Activated naive CD4-positive, alpha-beta T cell treated with anti-CD3 and anti-CD28 coated beads, Interleukin-2, amount 10 ng/mL, durations not matched to agents 7 days and 5 days (primary cell): Measurements from ENCODE around the gene NDUFA8.

Experiments used
- CTCF ChIA-PET: fragments of 350-600 bp; sonication (Branson Sonifier 250); formaldehyde crosslinking; loops from one replicate; lab custom pipeline; 2021; ENCODE audit warnings: antibody characterized with exemption; lab: Charles Lee
- DNase-seq: peaks from one replicate; pipeline ENCODE4 v3.0.0-alpha.2; 2020
- H3K27ac Mint-ChIP-seq: one replicate; pipeline ENCODE4 v1.8.0; 2021; ENCODE audit warnings: mild to moderate bottlenecking, moderate library complexity, mixed read lengths
- H3K27me3 Mint-ChIP-seq: one replicate; pipeline ENCODE4 v1.8.0; 2021; ENCODE audit warnings: mild to moderate bottlenecking, mixed read lengths
- H3K36me3 Mint-ChIP-seq: one replicate; pipeline ENCODE4 v1.8.0; 2021; ENCODE audit warnings: mixed read lengths
- H3K4me1 Mint-ChIP-seq: one replicate; pipeline ENCODE4 v1.8.0; 2021; ENCODE audit warnings: mixed read lengths
- H3K4me3 Mint-ChIP-seq: one replicate; pipeline ENCODE4 v1.8.0; 2021; ENCODE audit warnings: mild to moderate bottlenecking, moderate library complexity, mixed read lengths
- H3K9me3 Mint-ChIP-seq: one replicate; pipeline ENCODE4 v1.8.0; 2021; ENCODE audit warnings: mixed read lengths

The NDUFA8 gene

DNA sequence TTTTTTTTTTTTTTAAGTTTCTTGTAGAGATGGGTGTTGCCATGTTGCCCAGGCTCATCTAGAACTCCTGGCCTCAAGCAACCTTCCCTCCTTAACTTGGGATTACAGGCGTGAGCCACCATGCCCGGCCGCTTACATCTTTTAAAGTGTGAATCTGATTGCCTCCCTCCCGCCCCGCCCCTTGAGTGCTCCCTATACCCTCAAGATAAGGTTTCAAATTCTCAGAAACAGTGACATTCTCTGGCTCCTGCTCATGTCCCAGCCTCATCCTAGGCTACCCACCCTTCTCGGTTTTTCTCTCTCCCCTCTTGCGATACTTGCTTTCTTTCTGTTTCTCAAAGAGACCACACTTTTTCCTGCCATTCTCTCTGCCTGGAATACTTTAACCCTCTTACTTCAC, 12.6 kb upstream of the NDUFA8 start:
- CTCF ChIA-PET = no interaction called here
- Mint-ChIP-seq H3K4me1 (no peaks in the 10 kb centered on the region), H3K4me3 (no peak overlapping the region), H3K27ac (no peak overlapping the region), H3K9me3 (no peaks in the 10 kb centered on the region), H3K27me3 (peaks cover 56% of the 10 kb centered on the region), H3K36me3 (no peaks in the 10 kb centered on the region)
- DNase-seq = no peak

GRCh38 chr9:122168356-122168755, 8.8 kb upstream of the NDUFA8 start:
- CTCF ChIA-PET = no interaction called here
- no peak overlapping the region for H3K4me3 Mint-ChIP-seq
- no peak overlapping the region for H3K27ac Mint-ChIP-seq
- H3K27me3 Mint-ChIP-seq = peaks cover 62% of the 10 kb centered on the region
- H3K4me1 Mint-ChIP-seq = no peaks in the 10 kb centered on the region
- H3K9me3 Mint-ChIP-seq = no peaks in the 10 kb centered on the region
- H3K36me3 Mint-ChIP-seq = no peaks in the 10 kb centered on the region
- no peak for DNase-seq

- Mint-ChIP-seq H3K27ac (no peak overlapping the region), H3K9me3 (peaks cover 5% of the 10 kb centered on the region), H3K4me3 (no peak overlapping the region), H3K36me3 (peaks cover 2% of the 10 kb centered on the region), H3K27me3 (peaks cover 48% of the 10 kb centered on the region), H3K4me1 (peaks cover 7% of the 10 kb centered on the region)
- DNase-seq = no peak
- CTCF ChIA-PET = no interaction called here
Measured at GRCh38 chr9:122164286-122164685, 4.7 kb upstream of the NDUFA8 start.

DNA sequence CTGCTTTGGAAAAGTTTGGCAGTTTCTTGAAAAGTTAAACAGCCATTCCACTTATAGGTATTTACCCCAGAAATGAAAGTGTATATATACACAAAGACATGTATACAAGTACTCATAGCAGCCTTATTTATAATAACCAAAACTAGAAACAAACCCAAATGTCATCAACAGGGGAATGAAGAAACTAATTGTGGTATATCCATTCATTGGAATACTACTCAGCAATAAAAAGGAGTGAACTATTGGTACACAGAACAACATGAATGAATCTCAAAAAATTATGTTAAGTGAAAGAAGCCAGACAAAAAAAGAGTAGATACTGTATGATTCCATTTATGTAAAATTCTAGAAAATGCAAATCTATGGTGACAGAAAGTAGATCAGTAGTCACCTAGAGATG, 2.8 kb upstream of the NDUFA8 start:
- H3K27me3 Mint-ChIP-seq = peaks cover 40% of the 10 kb centered on the region
- peaks cover 6% of the 10 kb centered on the region for H3K36me3 Mint-ChIP-seq
- H3K4me3 Mint-ChIP-seq = no peak overlapping the region
- H3K4me1 Mint-ChIP-seq = peaks cover 18% of the 10 kb centered on the region
- DNase-seq = no peak
- peaks cover 5% of the 10 kb centered on the region for H3K9me3 Mint-ChIP-seq
- H3K27ac Mint-ChIP-seq = no peak overlapping the region
- CTCF ChIA-PET = no interaction called here

- H3K9me3 Mint-ChIP-seq = peaks cover 5% of the 10 kb centered on the region
- peaks cover 6% of the 10 kb centered on the region for H3K36me3 Mint-ChIP-seq
- peaks cover 25% of the 10 kb centered on the region for H3K4me1 Mint-ChIP-seq
- CTCF ChIA-PET = interaction anchor here (0.9 to 1.7 kb wide), 2 partner anchors 14 to 34 kb away, joined by 4 to 7 read pairs; no protein-coding TSS in a partner anchor
- peak overlapping the region; percentile 95 for H3K4me3 Mint-ChIP-seq
- no peak for DNase-seq
- H3K27me3 Mint-ChIP-seq = peaks cover 23% of the 10 kb centered on the region
- peak overlapping the region; percentile 89 for H3K27ac Mint-ChIP-seq
Measured at GRCh38 chr9:122159925-122160246, 307 bp upstream of the NDUFA8 start.

- Mint-ChIP-seq H3K27ac (no peak overlapping the region), H3K27me3 (peaks cover 16% of the 10 kb centered on the region), H3K4me1 (peaks cover 25% of the 10 kb centered on the region), H3K9me3 (peaks cover 5% of the 10 kb centered on the region), H3K36me3 (peaks cover 6% of the 10 kb centered on the region), H3K4me3 (peak overlapping the region; percentile 33)
- CTCF ChIA-PET = interaction anchor here (0.6 to 1.7 kb wide), 5 partner anchors 12 to 1521 kb away, joined by 3 to 7 read pairs (median 3); no protein-coding TSS in a partner anchor
- peak; percentile 54 for DNase-seq
Measured at GRCh38 chr9:122158202-122158601, 1.4 kb downstream of the NDUFA8 start.

GRCh38 chr9:122155796-122156195, 3.8 kb downstream of the NDUFA8 start:
- Mint-ChIP-seq H3K9me3 (no peaks in the 10 kb centered on the region), H3K4me3 (no peak overlapping the region), H3K4me1 (peaks cover 25% of the 10 kb centered on the region), H3K27me3 (peaks cover 9% of the 10 kb centered on the region), H3K36me3 (peaks cover 11% of the 10 kb centered on the region), H3K27ac (no peak overlapping the region)
- CTCF ChIA-PET = interaction anchor here (1.6 kb wide), 1 partner anchor 56 kb away, joined by 4 read pairs; no protein-coding TSS in a partner anchor
- no peak for DNase-seq

GRCh38 chr9:122151267-122151828, 8.2 kb downstream of the NDUFA8 start:
- CTCF ChIA-PET = interaction anchor here (0.8 to 1.4 kb wide), 4 partner anchors 26 to 199 kb away, joined by 3 to 4 read pairs (median 4); no protein-coding TSS in a partner anchor
- H3K4me1 Mint-ChIP-seq = no peaks in the 10 kb centered on the region
- no peak for DNase-seq
- no peak overlapping the region for H3K27ac Mint-ChIP-seq
- H3K27me3 Mint-ChIP-seq = no peaks in the 10 kb centered on the region
- H3K4me3 Mint-ChIP-seq = no peak overlapping the region
- no peaks in the 10 kb centered on the region for H3K9me3 Mint-ChIP-seq
- H3K36me3 Mint-ChIP-seq = peaks cover 14% of the 10 kb centered on the region

DNA sequence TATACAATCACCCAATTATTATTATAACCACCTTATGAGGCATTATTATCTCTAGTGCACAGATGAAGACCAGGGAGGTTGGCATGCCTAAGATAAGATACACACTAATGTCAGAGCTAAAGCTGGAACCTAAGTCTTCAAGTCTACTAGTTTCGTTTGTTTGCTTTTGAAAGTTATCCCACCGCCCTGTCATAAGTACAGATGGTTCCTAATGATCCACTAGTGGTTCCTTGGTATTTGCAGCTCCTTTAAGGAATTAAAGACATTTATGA, 14.1 kb downstream of the NDUFA8 start:
- no peaks in the 10 kb centered on the region for H3K9me3 Mint-ChIP-seq
- no peaks in the 10 kb centered on the region for H3K4me1 Mint-ChIP-seq
- H3K36me3 Mint-ChIP-seq = peaks cover 26% of the 10 kb centered on the region
- H3K27me3 Mint-ChIP-seq = no peaks in the 10 kb centered on the region
- no peak for DNase-seq
- H3K27ac Mint-ChIP-seq = no peak overlapping the region
- H3K4me3 Mint-ChIP-seq = no peak overlapping the region
- CTCF ChIA-PET = interaction anchor here (1.2 to 2.5 kb wide), 4 partner anchors 10 to 203 kb away, joined by 3 to 16 read pairs (median 5); partner anchors contain the start of genes MORN5 and NDUFA8

DNA sequence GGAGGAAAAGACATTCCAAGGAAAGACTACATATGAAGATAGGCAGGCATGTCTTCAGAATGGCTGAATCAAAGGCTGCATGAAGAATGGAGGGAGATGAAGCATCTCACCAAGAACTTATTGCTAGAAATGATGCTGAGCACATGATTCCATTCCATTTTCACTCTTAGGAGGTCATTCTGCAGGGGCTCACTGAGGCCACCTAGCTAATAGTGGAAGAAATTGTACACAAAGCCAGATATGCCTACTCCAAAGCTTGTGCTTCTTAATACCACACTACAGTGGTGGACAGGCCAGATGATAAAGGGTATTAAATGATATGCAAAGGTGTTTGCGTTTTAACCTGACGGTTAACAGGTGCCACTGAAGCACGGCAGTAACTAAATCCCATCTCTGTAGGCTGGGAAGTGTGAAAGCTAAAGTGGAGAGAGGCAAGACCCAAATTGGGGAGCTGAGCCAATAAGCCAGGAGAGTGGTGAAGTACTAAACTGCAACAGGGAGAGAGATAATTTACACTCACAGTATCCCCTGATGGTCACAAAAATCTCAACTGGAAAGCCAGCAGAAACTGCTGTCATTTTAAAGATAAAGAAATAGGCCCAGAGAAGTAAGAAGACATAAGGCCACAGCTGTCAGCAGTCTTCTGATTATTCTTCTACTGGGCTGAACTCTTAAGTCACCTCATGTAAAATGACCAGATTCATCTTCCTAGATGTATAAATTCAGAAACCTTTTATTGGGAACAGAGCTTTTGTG, 14.6 kb downstream of the NDUFA8 start:
- CTCF ChIA-PET = interaction anchor here (1.2 to 2.5 kb wide), 5 partner anchors 9 to 206 kb away, joined by 3 to 16 read pairs (median 5); partner anchors contain the start of genes MORN5 and NDUFA8
- H3K36me3 Mint-ChIP-seq = peaks cover 26% of the 10 kb centered on the region
- no peak overlapping the region for H3K27ac Mint-ChIP-seq
- H3K9me3 Mint-ChIP-seq = no peaks in the 10 kb centered on the region
- H3K27me3 Mint-ChIP-seq = no peaks in the 10 kb centered on the region
- no peak for DNase-seq
- no peak overlapping the region for H3K4me3 Mint-ChIP-seq
- no peaks in the 10 kb centered on the region for H3K4me1 Mint-ChIP-seq

DNA sequence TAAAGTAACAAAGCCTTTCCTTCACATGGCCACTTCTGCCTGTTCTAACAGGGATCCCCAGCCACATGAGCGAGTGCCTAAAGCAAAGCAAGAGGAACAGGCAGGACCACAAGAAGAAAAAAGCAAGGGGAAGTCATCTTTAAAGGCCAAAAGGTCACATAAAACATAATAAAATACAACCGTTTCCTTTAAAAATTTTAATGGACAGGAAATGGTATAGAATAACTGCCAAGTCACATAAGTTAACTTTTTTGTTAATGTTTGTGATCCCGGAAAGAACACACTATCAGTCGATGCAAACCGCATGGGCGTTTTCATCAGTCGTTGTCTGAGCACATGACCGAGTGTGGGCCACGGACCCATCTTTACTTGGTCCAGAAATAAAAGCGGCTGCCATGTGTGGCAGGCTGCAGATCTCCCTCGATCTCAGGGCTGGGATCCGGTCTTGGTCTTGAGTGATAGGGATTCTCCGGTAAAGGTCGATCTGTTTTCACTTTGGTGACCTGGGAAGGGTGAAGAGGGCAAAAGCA, 15.6 kb downstream of the NDUFA8 start:
- H3K4me3 Mint-ChIP-seq = no peak overlapping the region
- no peaks in the 10 kb centered on the region for H3K4me1 Mint-ChIP-seq
- no peaks in the 10 kb centered on the region for H3K27me3 Mint-ChIP-seq
- DNase-seq = no peak
- CTCF ChIA-PET = interaction anchor here (1.2 kb wide), 1 partner anchor 207 kb away, joined by 5 read pairs; no protein-coding TSS in a partner anchor
- H3K9me3 Mint-ChIP-seq = no peaks in the 10 kb centered on the region
- no peak overlapping the region for H3K27ac Mint-ChIP-seq
- peaks cover 26% of the 10 kb centered on the region for H3K36me3 Mint-ChIP-seq

GRCh38 chr9:122143296-122143695, 16.3 kb downstream of the NDUFA8 start:
- Mint-ChIP-seq H3K9me3 (no peaks in the 10 kb centered on the region), H3K4me1 (no peaks in the 10 kb centered on the region), H3K27ac (no peak overlapping the region), H3K4me3 (no peak overlapping the region), H3K36me3 (peaks cover 23% of the 10 kb centered on the region), H3K27me3 (no peaks in the 10 kb centered on the region)
- CTCF ChIA-PET = interaction anchor here (0.8 to 1.0 kb wide), 2 partner anchors 11 to 18 kb away, joined by 3 to 6 read pairs; no protein-coding TSS in a partner anchor
- no peak for DNase-seq

DNA sequence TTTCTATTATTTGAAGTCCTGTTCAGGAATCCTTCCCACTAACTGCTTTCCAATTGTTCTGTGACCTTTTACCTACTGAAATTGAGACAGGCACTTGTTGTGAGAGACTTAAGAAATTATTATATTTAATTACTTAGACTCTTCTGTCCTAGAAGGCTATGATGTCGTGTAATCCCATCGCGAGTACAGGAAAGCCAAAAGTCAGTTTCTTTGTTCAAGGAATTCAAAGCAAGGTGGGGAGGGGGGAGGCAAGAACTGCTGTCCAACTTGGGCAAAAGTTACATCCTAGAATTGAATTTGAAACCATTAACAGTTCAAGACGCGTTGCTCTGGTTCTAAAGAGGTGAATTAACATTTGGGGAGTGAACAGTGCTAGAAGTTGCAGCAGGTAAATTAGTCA, 17.9 kb downstream of the NDUFA8 start:
- DNase-seq = no peak
- Mint-ChIP-seq H3K4me1 (no peaks in the 10 kb centered on the region), H3K9me3 (no peaks in the 10 kb centered on the region), H3K36me3 (peaks cover 17% of the 10 kb centered on the region), H3K27me3 (peaks cover 4% of the 10 kb centered on the region), H3K4me3 (no peak overlapping the region), H3K27ac (no peak overlapping the region)
- CTCF ChIA-PET = no interaction called here

- H3K27ac Mint-ChIP-seq = no peak overlapping the region
- DNase-seq = no peak
Measured at GRCh38 chr9:122140368-122141193, 19.0 kb downstream of the NDUFA8 start.

More at GRCh38 chr9:122140368-122141193, 19.0 kb downstream of the NDUFA8 start:
- H3K4me1 Mint-ChIP-seq = no peaks in the 10 kb centered on the region
- H3K36me3 Mint-ChIP-seq = peaks cover 16% of the 10 kb centered on the region
- no peak overlapping the region for H3K4me3 Mint-ChIP-seq
- CTCF ChIA-PET = no interaction called here
- peaks cover 4% of the 10 kb centered on the region for H3K27me3 Mint-ChIP-seq
- H3K9me3 Mint-ChIP-seq = no peaks in the 10 kb centered on the region
